ENCODE results near the gene TMEM115.

Gene TMEM115

DNA sequence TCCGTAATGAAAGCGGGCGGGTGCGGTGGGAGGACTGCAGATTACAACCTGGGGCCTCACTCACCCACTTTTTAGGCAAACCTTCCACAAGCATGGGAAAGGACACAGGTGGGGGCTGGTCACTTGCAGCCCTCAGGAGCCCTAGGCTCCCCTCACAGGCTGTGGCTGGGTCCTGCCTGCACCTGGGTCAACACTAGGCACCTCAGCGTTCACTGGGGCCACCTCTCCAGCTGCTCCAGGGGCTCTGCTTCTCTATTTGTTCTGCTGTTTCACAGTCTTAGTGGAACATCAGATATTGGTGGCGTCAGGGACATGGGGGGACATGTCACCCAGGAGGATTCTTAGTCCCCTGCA lies 30.1 kb upstream of the TMEM115 start:
- H3K27ac ChIP-seq (ENCODE audit: low read length), result no peak overlapping the region
- H3K9me3 ChIP-seq (ENCODE audit: insufficient read depth, low read depth, low read length), result no peaks in the 10 kb centered on the region
- no peaks in the 10 kb centered on the region for H3K4me1 ChIP-seq (ENCODE audit: insufficient read depth, low read length)

DNA sequence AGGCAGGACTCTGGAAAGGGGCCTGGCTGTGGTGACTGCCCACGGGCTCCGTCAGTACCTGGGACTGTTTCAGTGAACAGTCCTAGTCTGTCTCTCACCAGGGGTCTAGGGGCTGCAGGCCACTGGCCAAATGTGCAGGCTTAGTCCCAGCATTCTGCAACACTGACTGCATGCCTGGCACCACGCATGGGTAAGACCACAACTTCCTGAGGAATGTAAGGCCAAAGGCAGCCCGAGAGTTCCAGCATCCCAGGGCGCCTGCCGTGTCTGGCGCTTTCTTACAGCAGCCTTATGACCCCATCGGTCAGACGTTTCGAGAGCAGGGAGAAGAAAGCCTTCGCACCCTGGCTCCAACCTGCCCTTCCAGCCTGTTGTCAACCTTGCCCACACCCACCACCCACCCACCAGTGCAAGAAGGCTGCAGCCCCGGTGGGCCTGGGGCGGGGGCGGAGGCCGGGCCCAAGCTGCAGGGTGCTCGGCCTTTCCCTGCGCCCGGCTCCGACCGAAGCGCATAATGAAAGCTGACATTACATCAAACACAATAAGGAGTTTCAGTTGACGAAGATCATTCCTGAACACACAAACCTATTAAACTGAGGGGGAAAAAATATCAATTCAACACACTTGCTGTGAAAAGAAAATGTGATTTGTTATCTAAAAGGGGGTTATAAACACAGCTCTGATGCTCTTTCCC lies 29.5 kb upstream of the TMEM115 start:
- no peaks in the 10 kb centered on the region for H3K36me3 ChIP-seq (ENCODE audit: insufficient read depth, low read depth, low read length)
- H3K27ac ChIP-seq (ENCODE audit: low read length), result no peak overlapping the region
- no peaks in the 10 kb centered on the region for H3K27me3 ChIP-seq (ENCODE audit: insufficient read depth, low read length)
- no peak overlapping the region for H3K9ac ChIP-seq (ENCODE audit: low read depth, low read length)
- no peak overlapping the region for H3K4me3 ChIP-seq (ENCODE audit: low read length)
- H3K9me3 ChIP-seq (ENCODE audit: insufficient read depth, low read depth, low read length), result no peaks in the 10 kb centered on the region
- H3K4me1 ChIP-seq (ENCODE audit: insufficient read depth, low read length), result no peaks in the 10 kb centered on the region

More for the DNA sequence above, 30.1 kb upstream of the TMEM115 start:
- Histone ChIP-seq H3K36me3 (ENCODE audit: insufficient read depth, low read depth, low read length) (no peaks in the 10 kb centered on the region), H3K9ac (ENCODE audit: low read depth, low read length) (no peak overlapping the region), H3K4me3 (ENCODE audit: low read length) (no peak overlapping the region), H3K27me3 (ENCODE audit: insufficient read depth, low read length) (no peaks in the 10 kb centered on the region)

DNA sequence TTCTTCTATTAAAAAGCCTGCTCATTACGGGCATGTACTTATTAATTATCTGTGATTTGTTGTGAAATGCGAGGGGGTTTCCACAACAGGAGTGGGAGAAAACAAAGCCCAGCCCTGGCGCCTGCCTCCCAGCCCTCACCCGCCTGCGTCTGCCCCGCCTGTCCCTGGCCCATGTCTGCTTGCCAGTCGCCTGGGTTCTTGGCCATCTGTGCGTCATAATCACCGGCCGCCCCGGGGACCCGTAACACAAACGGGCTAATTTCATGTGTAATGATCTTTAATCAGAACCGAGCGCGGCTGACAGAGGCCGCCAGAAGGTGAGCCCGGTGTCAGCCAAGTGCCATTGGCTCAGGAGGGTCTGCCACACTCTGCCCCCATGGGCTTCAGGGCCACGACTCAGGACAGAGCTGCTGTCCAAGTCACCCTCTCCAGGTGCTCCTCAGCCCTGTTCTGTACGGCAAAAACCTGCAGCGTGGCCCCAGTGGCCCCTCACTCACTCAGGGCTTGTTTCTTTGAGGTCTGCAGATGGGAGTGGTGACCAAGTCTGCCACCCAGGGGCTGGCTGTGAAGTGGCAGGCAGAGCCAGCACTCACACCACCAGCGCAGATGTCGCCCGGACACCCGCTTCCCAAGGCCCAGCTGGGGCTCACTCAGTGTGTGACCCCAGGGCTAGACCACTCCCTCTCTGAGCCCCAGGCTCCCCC lies 28.8 kb upstream of the TMEM115 start:
- no peak overlapping the region for H3K27ac ChIP-seq (ENCODE audit: low read length)
- no peaks in the 10 kb centered on the region for H3K9me3 ChIP-seq (ENCODE audit: insufficient read depth, low read depth, low read length)
- no peak overlapping the region for H3K9ac ChIP-seq (ENCODE audit: low read depth, low read length)
- H3K27me3 ChIP-seq (ENCODE audit: insufficient read depth, low read length), result no peaks in the 10 kb centered on the region
- H3K4me1 ChIP-seq (ENCODE audit: insufficient read depth, low read length), result no peaks in the 10 kb centered on the region
- no peak overlapping the region for H3K4me3 ChIP-seq (ENCODE audit: low read length)
- no peaks in the 10 kb centered on the region for H3K36me3 ChIP-seq (ENCODE audit: insufficient read depth, low read depth, low read length)

DNA sequence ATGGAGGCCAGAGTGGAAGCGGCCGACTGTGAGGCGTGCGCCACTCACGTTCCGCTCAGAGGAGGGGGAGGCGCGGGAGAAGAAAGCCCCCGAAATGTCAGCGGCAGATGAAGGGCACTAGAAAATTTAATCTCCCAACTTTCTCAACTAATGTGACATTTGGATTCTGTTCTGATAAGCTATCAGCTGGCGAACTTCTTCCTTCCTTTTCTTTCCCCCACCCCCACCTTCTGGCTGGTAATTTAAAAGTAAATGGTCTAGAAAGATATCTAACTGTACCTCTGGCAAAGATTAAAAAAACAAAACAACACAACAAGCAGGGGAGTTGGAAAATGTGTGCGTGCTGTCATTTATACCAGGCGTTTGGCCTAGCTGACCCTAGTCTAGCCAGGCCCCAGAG lies 26.4 kb upstream of the TMEM115 start:
- no peaks in the 10 kb centered on the region for H3K9me3 ChIP-seq (ENCODE audit: insufficient read depth, low read depth, low read length)
- no peak overlapping the region for H3K9ac ChIP-seq (ENCODE audit: low read depth, low read length)
- H3K4me1 ChIP-seq (ENCODE audit: insufficient read depth, low read length), result no peaks in the 10 kb centered on the region
- H3K27ac ChIP-seq (ENCODE audit: low read length), result no peak overlapping the region
- no peak overlapping the region for H3K4me3 ChIP-seq (ENCODE audit: low read length)
- no peaks in the 10 kb centered on the region for H3K36me3 ChIP-seq (ENCODE audit: insufficient read depth, low read depth, low read length)
- no peaks in the 10 kb centered on the region for H3K27me3 ChIP-seq (ENCODE audit: insufficient read depth, low read length)

DNA sequence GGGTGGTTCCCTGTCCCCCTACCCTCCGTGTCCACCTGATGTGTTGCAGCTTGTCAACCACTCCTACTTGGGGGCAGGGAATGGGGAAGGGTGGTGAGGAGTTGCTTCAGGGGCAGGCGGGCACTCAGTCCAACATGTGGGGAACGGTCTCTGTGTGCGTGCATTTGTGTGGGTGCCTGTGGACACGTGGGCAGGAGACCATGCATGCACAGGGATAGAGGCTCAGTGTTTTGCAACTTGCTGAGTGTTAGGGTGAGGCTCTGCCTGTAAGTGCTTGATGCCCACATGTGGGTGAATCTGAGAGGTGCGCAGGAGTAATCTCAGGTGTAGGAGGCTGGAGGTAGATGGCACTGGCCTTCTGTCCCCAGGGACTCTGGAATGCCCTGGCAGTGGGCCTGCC lies 24.4 kb upstream of the TMEM115 start:
- H3K9me3 ChIP-seq (ENCODE audit: insufficient read depth, low read depth, low read length), result no peaks in the 10 kb centered on the region
- H3K27me3 ChIP-seq (ENCODE audit: insufficient read depth, low read length), result no peaks in the 10 kb centered on the region
- no peak overlapping the region for H3K9ac ChIP-seq (ENCODE audit: low read depth, low read length)
- H3K36me3 ChIP-seq (ENCODE audit: insufficient read depth, low read depth, low read length), result no peaks in the 10 kb centered on the region
- H3K27ac ChIP-seq (ENCODE audit: low read length), result no peak overlapping the region
- H3K4me3 ChIP-seq (ENCODE audit: low read length), result no peak overlapping the region
- no peaks in the 10 kb centered on the region for H3K4me1 ChIP-seq (ENCODE audit: insufficient read depth, low read length)

DNA sequence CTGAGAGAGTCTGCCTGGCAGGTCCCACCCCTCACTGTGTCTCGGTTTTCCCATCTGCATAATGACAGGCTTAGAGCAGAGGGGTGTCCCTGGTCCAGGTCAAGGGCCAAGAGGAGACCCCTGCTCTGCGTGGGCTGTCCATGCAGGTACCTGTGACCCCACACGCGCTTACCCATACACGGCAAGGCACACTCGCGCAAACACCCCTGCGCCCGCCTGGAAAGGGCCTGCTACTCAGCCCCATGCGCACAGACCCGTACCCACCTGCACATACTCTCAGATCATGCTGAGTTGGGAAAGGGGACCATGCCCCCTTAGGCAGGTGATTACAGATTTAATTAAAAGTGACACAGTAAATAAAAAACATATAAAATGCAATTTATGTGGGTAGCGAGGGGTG lies 23.4 kb upstream of the TMEM115 start:
- Histone ChIP-seq H3K4me1 (ENCODE audit: insufficient read depth, low read length) (no peaks in the 10 kb centered on the region), H3K9me3 (ENCODE audit: insufficient read depth, low read depth, low read length) (no peaks in the 10 kb centered on the region), H3K4me3 (ENCODE audit: low read length) (no peak overlapping the region), H3K36me3 (ENCODE audit: insufficient read depth, low read depth, low read length) (no peaks in the 10 kb centered on the region), H3K27me3 (ENCODE audit: insufficient read depth, low read length) (no peaks in the 10 kb centered on the region), H3K9ac (ENCODE audit: low read depth, low read length) (no peak overlapping the region), H3K27ac (ENCODE audit: low read length) (no peak overlapping the region)

DNA sequence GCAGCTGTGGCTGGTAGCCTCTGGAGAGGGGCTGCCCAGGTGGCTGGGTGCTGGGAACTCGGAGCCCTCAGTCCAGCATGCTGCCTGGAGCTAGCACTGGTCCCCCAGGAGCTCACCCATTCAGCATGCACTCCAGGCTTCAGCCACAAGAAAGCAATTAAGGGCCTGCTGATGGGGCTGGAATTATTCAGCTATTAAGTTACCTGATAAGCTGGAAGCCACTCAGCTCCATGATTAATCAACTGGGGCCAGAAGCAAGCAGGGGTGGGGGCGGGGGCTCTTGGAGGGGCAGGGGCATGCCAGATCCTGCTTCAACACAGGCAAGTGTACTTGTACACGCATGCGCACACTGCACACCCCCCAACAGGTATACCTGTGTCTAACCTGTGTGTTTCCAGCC lies 22.1 kb upstream of the TMEM115 start:
- Histone ChIP-seq H3K9ac (ENCODE audit: low read depth, low read length) (no peak overlapping the region), H3K4me3 (ENCODE audit: low read length) (no peak overlapping the region), H3K9me3 (ENCODE audit: insufficient read depth, low read depth, low read length) (no peaks in the 10 kb centered on the region), H3K27ac (ENCODE audit: low read length) (no peak overlapping the region), H3K36me3 (ENCODE audit: insufficient read depth, low read depth, low read length) (no peaks in the 10 kb centered on the region), H3K27me3 (ENCODE audit: insufficient read depth, low read length) (no peaks in the 10 kb centered on the region), H3K4me1 (ENCODE audit: insufficient read depth, low read length) (no peaks in the 10 kb centered on the region)

DNA sequence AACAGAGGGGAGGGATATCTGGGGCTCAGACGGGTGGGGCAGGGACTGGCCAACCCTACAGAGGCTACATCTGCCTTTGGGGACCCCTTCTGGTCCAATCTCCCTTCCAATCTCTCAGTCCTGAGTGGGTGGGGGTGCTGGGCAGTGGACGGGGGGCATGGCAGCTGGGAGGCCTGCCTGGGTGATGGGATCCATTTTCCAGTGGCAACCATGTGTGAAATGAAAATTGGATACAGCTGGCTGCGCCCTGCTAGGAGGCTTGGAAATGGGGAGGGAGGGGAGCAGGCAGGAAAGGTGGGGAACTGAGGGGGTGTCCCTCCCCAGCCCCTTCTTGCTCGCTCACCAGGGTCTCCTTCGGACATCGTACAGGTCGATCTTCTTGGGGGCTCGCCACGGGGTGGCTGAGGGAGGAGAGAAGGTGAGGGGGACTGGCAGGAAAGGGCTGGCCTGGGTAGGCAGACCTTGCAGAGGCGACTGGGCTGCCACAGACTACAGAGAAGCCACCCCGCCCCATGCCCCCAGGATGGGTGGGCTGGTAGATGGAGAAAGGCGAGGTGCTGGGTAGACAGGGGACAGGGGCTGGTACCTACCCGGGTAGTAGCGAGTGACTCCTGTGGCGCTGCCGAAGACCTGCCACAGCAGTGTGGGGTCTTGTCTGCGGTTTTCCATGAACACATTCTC lies 21.2 kb upstream of the TMEM115 start:
- Histone ChIP-seq H3K36me3 (ENCODE audit: insufficient read depth, low read depth, low read length) (no peaks in the 10 kb centered on the region), H3K4me1 (ENCODE audit: insufficient read depth, low read length) (no peaks in the 10 kb centered on the region), H3K9me3 (ENCODE audit: insufficient read depth, low read depth, low read length) (no peaks in the 10 kb centered on the region), H3K9ac (ENCODE audit: low read depth, low read length) (no peak overlapping the region), H3K4me3 (ENCODE audit: low read length) (no peak overlapping the region), H3K27me3 (ENCODE audit: insufficient read depth, low read length) (no peaks in the 10 kb centered on the region), H3K27ac (ENCODE audit: low read length) (no peak overlapping the region)

DNA sequence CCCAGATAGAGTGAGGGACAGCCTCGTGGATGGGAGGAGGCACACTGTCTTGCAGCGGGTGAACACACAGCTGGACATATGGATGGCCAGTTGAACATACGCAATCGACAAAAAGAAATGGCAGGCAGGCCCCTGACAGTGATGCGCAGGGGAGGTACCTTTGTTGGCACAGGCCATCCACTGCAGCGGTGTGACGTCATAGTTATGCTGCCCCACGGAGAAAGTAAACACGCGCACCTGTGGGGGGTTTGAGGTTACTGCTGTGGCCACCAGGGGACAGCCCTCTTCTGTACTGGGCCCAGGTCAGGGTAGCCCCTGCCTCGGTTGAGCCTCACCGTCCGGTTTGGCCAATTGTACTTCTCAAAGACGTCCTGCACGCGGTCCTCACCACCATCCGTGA lies 19.4 kb upstream of the TMEM115 start:
- Histone ChIP-seq H3K36me3 (ENCODE audit: insufficient read depth, low read depth, low read length) (no peaks in the 10 kb centered on the region), H3K4me1 (ENCODE audit: insufficient read depth, low read length) (no peaks in the 10 kb centered on the region), H3K27me3 (ENCODE audit: insufficient read depth, low read length) (no peaks in the 10 kb centered on the region), H3K27ac (ENCODE audit: low read length) (no peak overlapping the region), H3K9me3 (ENCODE audit: insufficient read depth, low read depth, low read length) (no peaks in the 10 kb centered on the region), H3K4me3 (ENCODE audit: low read length) (no peak overlapping the region), H3K9ac (ENCODE audit: low read depth, low read length) (no peak overlapping the region)

DNA sequence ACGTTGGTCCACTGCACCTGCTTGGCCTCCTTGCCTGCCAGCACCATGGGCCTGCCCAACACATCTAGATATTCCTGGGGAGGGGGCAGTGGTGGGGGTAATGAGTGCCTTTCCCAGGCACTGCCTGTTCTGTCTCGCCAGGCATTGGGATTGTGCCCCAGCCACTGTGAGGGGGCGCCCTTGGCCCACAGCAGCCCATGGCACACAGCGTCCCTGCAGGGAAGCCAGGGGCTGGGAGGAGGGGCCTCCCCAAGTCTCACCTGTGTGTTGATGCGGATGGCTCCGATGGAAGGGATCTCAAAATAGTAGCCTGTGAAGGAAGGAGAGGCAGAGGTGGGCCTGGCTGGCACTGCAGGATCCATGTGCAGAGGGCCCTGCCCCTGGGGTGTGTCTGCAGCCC lies 18.7 kb upstream of the TMEM115 start:
- Histone ChIP-seq H3K36me3 (ENCODE audit: insufficient read depth, low read depth, low read length) (no peaks in the 10 kb centered on the region), H3K27me3 (ENCODE audit: insufficient read depth, low read length) (no peaks in the 10 kb centered on the region), H3K9me3 (ENCODE audit: insufficient read depth, low read depth, low read length) (no peaks in the 10 kb centered on the region), H3K4me1 (ENCODE audit: insufficient read depth, low read length) (peaks cover 2% of the 10 kb centered on the region; the same call in 1 of the 2 replicates), H3K4me3 (ENCODE audit: low read length) (no peak overlapping the region), H3K27ac (ENCODE audit: low read length) (no peak overlapping the region), H3K9ac (ENCODE audit: low read depth, low read length) (no peak overlapping the region)

DNA sequence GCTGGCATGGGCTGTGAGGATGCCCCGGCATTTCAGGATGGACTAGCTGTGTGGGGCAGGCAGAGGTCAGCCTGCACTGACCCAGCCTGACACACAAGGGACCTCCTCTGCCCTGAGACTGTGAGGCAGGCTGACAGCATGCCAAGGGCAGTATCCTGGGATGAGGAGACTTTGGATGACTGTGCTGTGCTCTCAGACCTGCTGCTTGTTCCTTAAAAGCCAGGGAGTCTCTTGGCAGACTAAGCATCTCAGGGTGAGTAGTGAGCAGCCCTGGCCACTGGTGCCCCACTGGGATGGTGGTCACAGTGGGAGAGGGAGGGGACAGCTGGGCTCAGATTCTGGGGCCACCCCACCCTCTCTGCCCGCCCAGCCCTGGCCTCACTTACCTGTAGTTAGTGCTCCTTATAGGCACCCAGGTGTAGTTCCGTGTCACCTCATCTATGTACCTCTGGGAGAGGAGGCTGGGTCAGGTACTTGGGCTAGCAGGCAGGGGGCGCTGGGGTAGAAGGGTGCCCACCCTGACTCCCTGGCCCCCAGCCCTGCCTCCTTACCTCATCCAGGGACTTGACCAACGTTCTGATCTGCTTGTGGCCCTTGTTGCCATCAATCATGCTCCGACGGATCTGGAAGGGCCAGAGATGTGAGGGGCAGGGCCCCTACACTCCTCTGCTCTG lies 16.1 kb upstream of the TMEM115 start:
- Histone ChIP-seq H3K9ac (ENCODE audit: low read depth, low read length) (no peak overlapping the region), H3K36me3 (ENCODE audit: insufficient read depth, low read depth, low read length) (no peaks in the 10 kb centered on the region), H3K27me3 (ENCODE audit: insufficient read depth, low read length) (no peaks in the 10 kb centered on the region), H3K4me3 (ENCODE audit: low read length) (no peak overlapping the region), H3K9me3 (ENCODE audit: insufficient read depth, low read depth, low read length) (no peaks in the 10 kb centered on the region), H3K4me1 (ENCODE audit: insufficient read depth, low read length) (peaks cover 9% of the 10 kb centered on the region; the same call in 1 of the 2 replicates), H3K27ac (ENCODE audit: low read length) (no peak overlapping the region)

Data from iPS-20b (cell line).